Left lung (tissue), 10 donors: ENCODE measurements around the gene TBL1XR1. TPM values are rescaled to one million over a fixed set of nuclear protein-coding genes. Genes with fewer than 3 reads are reported as not detected.

Source experiments
- ATAC-seq: fragments of 200-7000 bp; cut with Tn5 transposase; one replicate; pipeline ENCODE4 v1.9.1; 2020; ENCODE audit warnings: moderate library complexity
- DNase-seq, 4 donors: peaks; one replicate each; pipeline ENCODE4 v3.0.0-alpha.2; 2013 to 2020
- H3K27ac ChIP-seq, 2 donors: fragments of 200-600 bp; sonication (generic) in 1 of 2; one replicate each; pipeline versions ENCODE4 v1.5.0 to v1.8.0; 2020 to 2021
- H3K27me3 ChIP-seq, 2 donors: fragments of 200-600 bp; sonication (generic) in 1 of 2; one replicate each; pipeline versions ENCODE4 v1.5.0 to v1.8.0; 2020 to 2021
- H3K36me3 ChIP-seq, 2 donors: fragments of 200-600 bp; sonication (generic) in 1 of 2; one replicate each; pipeline versions ENCODE4 v1.5.0 to v1.8.0; 2020 to 2021
- H3K4me1 ChIP-seq, 2 donors: fragments of 200-600 bp; one replicate each; pipeline ENCODE4 v1.8.0; 2021
- H3K4me3 ChIP-seq, 2 donors: fragments of 200-600 bp; sonication (generic) in 1 of 2; one replicate each; pipeline versions ENCODE4 v1.5.0 to v1.8.0; 2020 to 2021; ENCODE audit warnings: mild to moderate bottlenecking in 1 of 2
- H3K9me3 ChIP-seq, 2 donors: fragments of 200-600 bp; sonication (generic) in 1 of 2; one replicate each; pipeline versions ENCODE4 v1.5.0 to v1.8.0; 2020 to 2021
- intact Hi-C, 2 donors: fragments of 100-400 bp; cut with DNase I; formaldehyde crosslinking; loops; one replicate each; pipeline versions ENCODE4 v1.11.2 to v1.14.2; 2022
- polyA plus RNA-seq, 6 donors: library from polyadenylated mRNA; unstranded; fragments of 120-200 nt; gene quantifications; one replicate each; pipeline ENCODE4 v1.2.1, GENCODE V29; 2013; ENCODE audit not compliant: insufficient read length in 6 of 6
- total RNA-seq, 2 donors: library from RNA; stranded (reverse); fragmentation: NEBNext Ultra II Directional; extraction: Animal tissue kit (Norgen Biotek cat#: 25700); gene quantifications; one replicate each; pipeline ENCODE4 v1.2.1, GENCODE V29; 2021
- TF ChIP-seq, protein P1 (sequence below), 2 donors: fragments of 200-600 bp; sonication (generic) in 1 of 2; IDR thresholded peaks; one replicate each; pipeline versions ENCODE4 v1.5.0 to v1.8.0; 2021; ENCODE audit warnings: antibody characterized with exemption in 2 of 2
- donor health status: DM: no; HTN: yes; CAD: no.
- donor health status: DM: no; HTN: no; CAD: no.

TBL1XR1 gene
- total and polyA plus RNA-seq, 8 donors = 116 to 202 (median 155) TPM

DNA sequence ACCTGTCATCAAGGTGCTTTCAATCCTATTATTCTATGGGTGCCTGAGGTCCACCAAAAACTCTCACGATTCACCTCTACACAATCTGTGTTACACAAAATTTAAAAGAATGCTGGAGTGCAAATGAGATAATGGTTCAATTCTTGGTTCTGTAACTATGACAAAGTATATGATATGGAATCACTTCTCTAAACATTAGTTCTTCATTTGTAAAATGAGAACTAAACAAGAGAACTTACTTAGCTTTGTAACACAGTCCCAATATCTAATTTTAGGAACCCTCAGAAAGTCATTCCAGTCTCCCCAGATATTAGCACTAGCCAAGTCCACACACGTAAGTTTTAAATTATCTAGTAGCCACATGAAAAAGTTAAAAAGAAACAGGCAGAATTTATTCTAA, 111.5 kb downstream of the TBL1XR1 start:
- Histone ChIP-seq H3K27ac (no peak overlapping the region), H3K4me1 (peaks cover 5 to 23% of the 10 kb centered on the region in 2 donors), H3K27me3 (no peaks in the 10 kb centered on the region), H3K4me3 (no peak overlapping the region), H3K9me3 (no peaks in the 10 kb centered on the region), H3K36me3 (no peaks in the 10 kb centered on the region)
- intact Hi-C loops = no loop called here
- TF ChIP-seq, protein P1, sequence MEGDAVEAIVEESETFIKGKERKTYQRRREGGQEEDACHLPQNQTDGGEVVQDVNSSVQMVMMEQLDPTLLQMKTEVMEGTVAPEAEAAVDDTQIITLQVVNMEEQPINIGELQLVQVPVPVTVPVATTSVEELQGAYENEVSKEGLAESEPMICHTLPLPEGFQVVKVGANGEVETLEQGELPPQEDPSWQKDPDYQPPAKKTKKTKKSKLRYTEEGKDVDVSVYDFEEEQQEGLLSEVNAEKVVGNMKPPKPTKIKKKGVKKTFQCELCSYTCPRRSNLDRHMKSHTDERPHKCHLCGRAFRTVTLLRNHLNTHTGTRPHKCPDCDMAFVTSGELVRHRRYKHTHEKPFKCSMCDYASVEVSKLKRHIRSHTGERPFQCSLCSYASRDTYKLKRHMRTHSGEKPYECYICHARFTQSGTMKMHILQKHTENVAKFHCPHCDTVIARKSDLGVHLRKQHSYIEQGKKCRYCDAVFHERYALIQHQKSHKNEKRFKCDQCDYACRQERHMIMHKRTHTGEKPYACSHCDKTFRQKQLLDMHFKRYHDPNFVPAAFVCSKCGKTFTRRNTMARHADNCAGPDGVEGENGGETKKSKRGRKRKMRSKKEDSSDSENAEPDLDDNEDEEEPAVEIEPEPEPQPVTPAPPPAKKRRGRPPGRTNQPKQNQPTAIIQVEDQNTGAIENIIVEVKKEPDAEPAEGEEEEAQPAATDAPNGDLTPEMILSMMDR (IDR thresholded peaks at IDR 0.05) = no peak
- DNase-seq = no peak
- no peak for ATAC-seq

DNA sequence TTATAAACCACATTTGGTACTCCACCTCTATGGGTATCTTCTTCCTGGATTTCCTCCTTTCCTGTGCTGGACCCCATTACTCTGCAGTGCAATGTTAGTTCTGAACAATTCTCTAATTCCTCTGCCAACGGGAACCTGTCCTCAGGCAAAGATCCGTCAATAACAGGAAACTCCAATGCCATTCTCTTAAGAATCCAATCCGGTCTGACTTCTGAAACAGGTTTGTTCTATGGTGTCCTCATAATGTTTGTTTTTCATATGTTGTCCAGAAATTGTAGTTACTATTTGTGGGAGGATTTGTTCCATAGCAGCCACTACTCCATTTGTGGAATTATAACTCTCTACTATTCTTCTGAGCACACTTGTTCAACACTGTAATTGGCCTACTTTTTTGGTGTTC, 112.7 kb downstream of the TBL1XR1 start:
- Histone ChIP-seq H3K27ac (no peak overlapping the region), H3K27me3 (no peaks in the 10 kb centered on the region), H3K4me3 (no peak overlapping the region), H3K36me3 (no peaks in the 10 kb centered on the region), H3K4me1 (peaks cover 5 to 16% of the 10 kb centered on the region in 2 donors), H3K9me3 (no peaks in the 10 kb centered on the region)
- DNase-seq (no peak), ATAC-seq (no peak)
- TF ChIP-seq, protein P1 (IDR thresholded peaks at IDR 0.05) = no peak
- intact Hi-C loops = no loop called here

DNA sequence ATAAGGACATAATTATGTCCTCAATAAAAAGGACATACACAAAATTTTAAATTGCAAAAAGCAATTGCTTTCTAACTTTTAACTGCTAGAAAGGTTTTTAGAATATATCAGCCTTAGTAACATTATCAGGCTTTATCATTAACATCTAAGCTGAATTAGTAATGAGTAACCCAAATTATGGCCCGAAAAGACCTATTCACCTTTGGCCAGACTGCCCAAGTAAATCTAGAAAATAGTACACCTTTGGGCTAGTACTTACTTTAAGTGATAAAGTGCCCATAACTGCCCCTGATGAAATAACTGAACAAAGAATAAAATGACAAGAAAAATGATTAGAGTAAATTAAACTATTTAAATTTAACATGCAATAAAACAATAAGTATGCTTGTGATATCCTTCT, 117.2 kb downstream of the TBL1XR1 start:
- Histone ChIP-seq H3K4me3 (no peak overlapping the region), H3K27ac (no peak overlapping the region), H3K36me3 (no peaks in the 10 kb centered on the region), H3K9me3 (no peaks in the 10 kb centered on the region), H3K27me3 (no peaks in the 10 kb centered on the region), H3K4me1 (no peaks in the 10 kb centered on the region)
- no peak for DNase-seq
- ATAC-seq = no peak
- intact Hi-C loops = no loop called here
- TF ChIP-seq, protein P1 (IDR thresholded peaks at IDR 0.05) = no peak

DNA sequence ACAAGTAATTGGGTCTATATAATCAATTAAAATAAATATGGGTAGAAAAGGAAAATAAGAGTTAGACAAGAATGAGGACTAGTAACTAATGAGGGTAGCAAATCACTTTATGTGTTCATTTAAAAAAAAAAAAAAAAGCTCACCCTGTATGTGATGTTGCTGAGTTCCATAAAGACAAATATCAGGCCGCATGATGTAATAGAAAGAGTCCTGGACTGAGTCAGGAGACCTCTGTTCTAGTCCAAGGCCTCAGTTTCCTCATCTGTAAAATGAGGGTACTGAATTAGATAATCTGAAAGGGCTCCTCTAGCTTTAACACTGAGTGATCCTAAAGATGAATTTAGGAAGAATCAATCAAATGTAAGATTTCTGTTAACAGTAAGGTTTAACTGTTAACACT, 117.6 kb downstream of the TBL1XR1 start:
- TF ChIP-seq, protein P1 (IDR thresholded peaks at IDR 0.05) = no peak
- no peaks in the 10 kb centered on the region for H3K9me3 ChIP-seq
- H3K36me3 ChIP-seq = no peaks in the 10 kb centered on the region
- ATAC-seq (no peak), DNase-seq (no peak)
- H3K4me1 ChIP-seq = no peaks in the 10 kb centered on the region
- no peak overlapping the region for H3K4me3 ChIP-seq
- H3K27me3 ChIP-seq = no peaks in the 10 kb centered on the region
- intact Hi-C loops = no loop called here
- no peak overlapping the region for H3K27ac ChIP-seq

DNA sequence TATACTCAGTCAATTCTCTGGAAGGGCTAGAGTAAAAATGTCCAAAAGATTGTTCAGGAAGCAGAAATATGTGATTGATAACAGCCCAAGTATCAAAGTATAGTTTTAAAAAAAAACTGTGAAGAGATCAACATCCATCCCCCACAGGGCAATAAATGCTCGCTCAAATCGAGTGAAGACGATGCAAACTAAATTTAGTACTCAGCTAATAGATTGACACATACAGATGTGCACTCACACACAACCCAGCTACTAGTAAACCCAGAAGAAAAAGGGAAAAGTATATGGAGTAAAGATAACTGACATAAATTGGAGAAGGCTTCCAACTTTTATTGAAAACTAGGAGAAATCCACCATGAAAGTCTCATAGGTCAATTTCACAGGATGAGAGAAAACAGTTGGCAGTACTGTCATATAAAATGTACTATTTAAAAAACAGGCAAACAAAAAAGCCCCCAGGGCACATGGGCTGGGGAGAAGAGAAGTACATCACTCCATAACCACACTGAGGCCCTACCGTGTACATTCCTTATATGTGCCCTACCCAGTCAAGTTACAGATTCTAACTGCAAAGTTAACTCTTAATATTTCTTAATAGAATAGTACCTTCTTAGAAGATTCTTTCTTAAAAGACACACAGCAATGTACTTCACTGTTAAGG, 125.7 kb downstream of the TBL1XR1 start:
- no peak overlapping the region for H3K27ac ChIP-seq
- TF ChIP-seq, protein P1 (IDR thresholded peaks at IDR 0.05) = no peak
- intact Hi-C loops = no loop called here
- H3K4me3 ChIP-seq = no peak overlapping the region
- H3K36me3 ChIP-seq = no peaks in the 10 kb centered on the region
- peaks cover 0 to 9% of the 10 kb centered on the region in 2 donors for H3K4me1 ChIP-seq
- ATAC-seq (no peak), DNase-seq (no peak)
- no peaks in the 10 kb centered on the region for H3K27me3 ChIP-seq
- H3K9me3 ChIP-seq = no peaks in the 10 kb centered on the region
